ENCODE results near the gene ZXDC. TPM values are rescaled to one million over a fixed set of nuclear protein-coding genes. Genes with fewer than 3 reads are reported as not detected.

ZXDC gene
- total RNA-seq, 1 experiment from 2014 or later: 28.3 TPM

DNA sequence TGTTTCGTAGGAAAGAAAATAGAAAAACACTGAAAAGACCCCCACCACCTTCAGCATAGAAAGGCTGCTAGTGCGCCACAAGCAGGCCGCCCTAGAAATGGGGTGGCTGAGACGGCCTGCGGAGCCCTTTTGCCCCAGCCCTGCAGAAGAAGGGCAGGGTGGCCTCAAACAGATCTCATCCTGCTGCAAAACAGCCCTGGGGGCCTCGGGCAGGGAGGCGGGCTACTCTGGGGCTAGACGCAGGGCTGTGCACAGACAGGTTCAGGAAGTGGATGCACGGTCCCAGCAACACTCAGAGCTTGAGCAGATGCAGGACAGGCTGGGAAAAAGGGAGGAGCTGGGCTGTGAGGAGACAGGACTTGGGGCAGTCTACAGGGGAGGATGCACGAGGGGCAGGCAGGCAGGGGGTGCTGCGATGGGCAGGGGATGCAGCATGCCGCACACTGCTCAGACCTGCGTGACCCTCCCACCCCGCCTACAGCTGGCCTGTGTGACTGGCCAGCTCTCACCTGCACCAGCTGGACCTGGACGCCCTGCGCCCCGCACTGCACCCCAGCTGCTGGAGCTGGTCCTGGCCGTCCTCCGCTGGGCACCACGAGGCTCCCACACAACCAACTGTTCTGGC is 34.3 kb downstream of the ZXDC start:
- Histone ChIP-seq H4K91ac (ENCODE audit: insufficient read length, low read depth, low read length) (no peak overlapping the region), H3K4me2 (ENCODE audit: insufficient read depth, insufficient read length, low read length) (no peak overlapping the region), H4K8ac (replicated peaks; ENCODE audit: insufficient read length, low read depth, low read length) (no peak overlapping the region), H4K20me1 (ENCODE audit: control insufficient read depth, insufficient read depth, insufficient read length) (no peaks in the 10 kb centered on the region), H2BK120ac (ENCODE audit: low read depth, low read length, poor library complexity, severe bottlenecking) (no peak overlapping the region), H3K56ac (ENCODE audit: insufficient read length, low read depth, low read length) (no peak overlapping the region), H2BK15ac (ENCODE audit: low read depth, low read length) (no peak overlapping the region), H3K79me1 (ENCODE audit: insufficient read depth, low read depth, low read length, poor library complexity, severe bottlenecking) (no peaks in the 10 kb centered on the region), H3K4me1 (ENCODE audit: insufficient read depth, low read length) (no peaks in the 10 kb centered on the region), H3K27me3 (ENCODE audit: insufficient read depth, low read length) (no peaks in the 10 kb centered on the region), H2BK12ac (ENCODE audit: insufficient read length, low read depth, low read length) (no peak overlapping the region), H3K9ac (ENCODE audit: extremely low read depth, insufficient read length, low read length) (no peak overlapping the region), H3K9me3 (ENCODE audit: control insufficient read depth, low read depth, low read length) (no peaks in the 10 kb centered on the region), H2AK5ac (ENCODE audit: insufficient read length, low read length) (no peak overlapping the region), H3K14ac (ENCODE audit: insufficient read depth, low read length) (no peak overlapping the region), H3K23ac (ENCODE audit: insufficient read length, low read depth, low read length) (no peak overlapping the region), H3K18ac (ENCODE audit: insufficient read length, low read depth, low read length) (no peak overlapping the region), H3K27ac (ENCODE audit: insufficient read length, low read depth, low read length) (no peak overlapping the region), H2BK20ac (ENCODE audit: low read depth, low read length, poor library complexity, severe bottlenecking) (no peak overlapping the region), H2AFZ (ENCODE audit: low read length) (no peak overlapping the region), H4K5ac (ENCODE audit: insufficient read length, low read depth, low read length) (no peak overlapping the region), H3K79me2 (ENCODE audit: insufficient read depth, low read length) (no peaks in the 10 kb centered on the region), H3K4ac (ENCODE audit: low read depth, low read length) (no peak overlapping the region), H3K23me2 (ENCODE audit: insufficient read length, low read depth, low read length, poor library complexity, severe bottlenecking) (no peaks in the 10 kb centered on the region), H3T11ph (ENCODE audit: low read length) (no peak overlapping the region), H2BK5ac (ENCODE audit: insufficient read length, low read length) (no peak overlapping the region)
- peaks cover 2% of the 10 kb centered on the region; the same call in 1 of the 2 replicates for H3K27me3 Mint-ChIP-seq (ENCODE audit: low read depth)
- TF ChIP-seq, protein P1, sequence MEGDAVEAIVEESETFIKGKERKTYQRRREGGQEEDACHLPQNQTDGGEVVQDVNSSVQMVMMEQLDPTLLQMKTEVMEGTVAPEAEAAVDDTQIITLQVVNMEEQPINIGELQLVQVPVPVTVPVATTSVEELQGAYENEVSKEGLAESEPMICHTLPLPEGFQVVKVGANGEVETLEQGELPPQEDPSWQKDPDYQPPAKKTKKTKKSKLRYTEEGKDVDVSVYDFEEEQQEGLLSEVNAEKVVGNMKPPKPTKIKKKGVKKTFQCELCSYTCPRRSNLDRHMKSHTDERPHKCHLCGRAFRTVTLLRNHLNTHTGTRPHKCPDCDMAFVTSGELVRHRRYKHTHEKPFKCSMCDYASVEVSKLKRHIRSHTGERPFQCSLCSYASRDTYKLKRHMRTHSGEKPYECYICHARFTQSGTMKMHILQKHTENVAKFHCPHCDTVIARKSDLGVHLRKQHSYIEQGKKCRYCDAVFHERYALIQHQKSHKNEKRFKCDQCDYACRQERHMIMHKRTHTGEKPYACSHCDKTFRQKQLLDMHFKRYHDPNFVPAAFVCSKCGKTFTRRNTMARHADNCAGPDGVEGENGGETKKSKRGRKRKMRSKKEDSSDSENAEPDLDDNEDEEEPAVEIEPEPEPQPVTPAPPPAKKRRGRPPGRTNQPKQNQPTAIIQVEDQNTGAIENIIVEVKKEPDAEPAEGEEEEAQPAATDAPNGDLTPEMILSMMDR (conservative IDR thresholded peaks at IDR 0.05): no peak
- H3K27ac Mint-ChIP-seq: peak overlapping the region in 1 of 3 experiments; percentile 44; a peak in 4 of 7 replicates
- H3K4me1 Mint-ChIP-seq: peaks cover 23 to 36% of the 10 kb centered on the region in 2 experiments
- peak; percentile 26 for DNase-seq
- peaks cover 0 to 29% (median 20%) of the 10 kb centered on the region in 3 experiments; a peak in 5 of 7 replicates for H3K36me3 Mint-ChIP-seq (ENCODE audit: insufficient read depth in 1 of 3, low read depth in 3 of 3)
- no peak overlapping the region for H3K4me3 Mint-ChIP-seq
- H3K9me3 Mint-ChIP-seq: no peaks in the 10 kb centered on the region
- WGBS (ENCODE audit: extremely low coverage, insufficient read length, low lambda C conversion rate): no CpG with 5 or more reads among the region's 20 CpGs
